SK-N-SH treated with all-trans-retinoic acid at 6 μM for 48 hours (cell line): ENCODE measurements around the gene ZHX3.

Experiments
- ARNTL ChIP-seq: fragments of 450-650 bp; formaldehyde crosslinking; IDR thresholded peaks from 2 replicates; pipeline ENCODE4 v1.5.0; 2020; ENCODE audit warnings: low read depth, mild to moderate bottlenecking, moderate library complexity, borderline replicate concordance
- CREB5 ChIP-seq: fragments of 250-450 bp; sonication (Bioruptor Pico); IDR thresholded peaks from 2 replicates; pipeline ENCODE4 v1.5.1; 2020; ENCODE audit warnings: low read depth, mild to moderate bottlenecking, moderate library complexity
- CSRNP3 ChIP-seq: fragments of 250-450 bp; sonication (Bioruptor Pico); IDR thresholded peaks from 2 replicates; pipeline ENCODE4 v1.5.1; 2021; ENCODE audit warnings: mild to moderate bottlenecking, moderate library complexity
- ESRRG ChIP-seq: fragments of 250-450 bp; sonication (Bioruptor Pico); IDR thresholded peaks from 2 replicates; pipeline ENCODE4 v1.6.1; 2021; ENCODE audit warnings: mild to moderate bottlenecking
- GLIS3 ChIP-seq: fragments of 250-450 bp; sonication (Bioruptor Pico); IDR thresholded peaks from 2 replicates; pipeline ENCODE4 v1.5.0; 2020; ENCODE audit warnings: mild to moderate bottlenecking, moderate library complexity
- PATZ1 ChIP-seq: fragments of 250-450 bp; sonication (Bioruptor Pico); IDR thresholded peaks from 2 replicates; pipeline ENCODE4 v1.8.0; 2020; ENCODE audit warnings: mild to moderate bottlenecking, moderate library complexity, borderline replicate concordance
- SNAI2 ChIP-seq: fragments of 250-450 bp; sonication (Bioruptor Pico); IDR thresholded peaks from 2 replicates; pipeline ENCODE4 v1.5.0; 2020; ENCODE audit warnings: mild to moderate bottlenecking, moderate library complexity
- TCF4 ChIP-seq: fragments of 250-450 bp; sonication (Bioruptor Pico); IDR thresholded peaks from 2 replicates; pipeline ENCODE4 v1.8.0; 2021; ENCODE audit warnings: mild to moderate bottlenecking, moderate library complexity, borderline replicate concordance
- ZFP3 ChIP-seq: fragments of 250-450 bp; sonication (Bioruptor Pico); IDR thresholded peaks from 2 replicates; pipeline ENCODE4 v1.5.0; 2020; ENCODE audit warnings: mild to moderate bottlenecking, moderate library complexity
- ZFP30 ChIP-seq: fragments of 450-650 bp; formaldehyde crosslinking; IDR thresholded peaks from 2 replicates; pipeline ENCODE4 v1.5.0; 2022; ENCODE audit warnings: mild to moderate bottlenecking, moderate library complexity
- ZNF565 ChIP-seq: fragments of 450-650 bp; formaldehyde crosslinking; conservative IDR thresholded peaks from 2 replicates; pipeline ENCODE4 v1.5.0; 2020; ENCODE audit warnings: low read depth, mild to moderate bottlenecking, moderate library complexity
- ZNF70 ChIP-seq: fragments of 450-650 bp; formaldehyde crosslinking; IDR thresholded peaks from 2 replicates; pipeline ENCODE4 v1.5.0; 2020; ENCODE audit warnings: mild to moderate bottlenecking, moderate library complexity
- ZNF8 ChIP-seq: fragments of 450-650 bp; formaldehyde crosslinking; IDR thresholded peaks from 2 replicates; pipeline ENCODE4 v1.5.0; 2020; ENCODE audit warnings: mild to moderate bottlenecking, moderate library complexity
- TF ChIP-seq, protein P1 (sequence below): fragments of 250-450 bp; sonication (Bioruptor Pico); IDR thresholded peaks from 2 replicates; pipeline ENCODE4 v1.8.0; 2021; ENCODE audit warnings: low read depth, mild to moderate bottlenecking, moderate library complexity, borderline replicate concordance

GRCh38 chr20:41304424-41305079 is 13.0 kb downstream of the ZHX3 start:
- TF ChIP-seq CREB5 (CRISPR knock-in tag) (no peak), TCF4 (CRISPR knock-in tag) (no peak), ESRRG (CRISPR knock-in tag) (no peak), ZFP3 (CRISPR knock-in tag) (no peak), ZFP30 (CRISPR knock-in tag) (no peak), PATZ1 (CRISPR knock-in tag) (no peak), SNAI2 (no peak), ZNF8 (CRISPR knock-in tag) (no peak), ZNF565 (CRISPR knock-in tag) (no peak), ZNF70 (CRISPR knock-in tag) (no peak), CSRNP3 (no peak), GLIS3 (CRISPR knock-in tag) (no peak), ARNTL (CRISPR knock-in tag) (no peak)
- TF ChIP-seq, protein P1, sequence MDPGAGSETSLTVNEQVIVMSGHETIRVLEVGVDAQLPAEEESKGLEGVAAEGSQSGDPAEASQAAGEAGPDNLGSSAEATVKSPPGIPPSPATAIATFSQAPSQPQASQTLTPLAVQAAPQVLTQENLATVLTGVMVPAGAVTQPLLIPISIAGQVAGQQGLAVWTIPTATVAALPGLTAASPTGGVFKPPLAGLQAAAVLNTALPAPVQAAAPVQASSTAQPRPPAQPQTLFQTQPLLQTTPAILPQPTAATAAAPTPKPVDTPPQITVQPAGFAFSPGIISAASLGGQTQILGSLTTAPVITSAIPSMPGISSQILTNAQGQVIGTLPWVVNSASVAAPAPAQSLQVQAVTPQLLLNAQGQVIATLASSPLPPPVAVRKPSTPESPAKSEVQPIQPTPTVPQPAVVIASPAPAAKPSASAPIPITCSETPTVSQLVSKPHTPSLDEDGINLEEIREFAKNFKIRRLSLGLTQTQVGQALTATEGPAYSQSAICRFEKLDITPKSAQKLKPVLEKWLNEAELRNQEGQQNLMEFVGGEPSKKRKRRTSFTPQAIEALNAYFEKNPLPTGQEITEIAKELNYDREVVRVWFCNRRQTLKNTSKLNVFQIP (CRISPR knock-in tag) = no peak
